ENCODE measurements around the gene LYSMD3. TPM values are rescaled to one million over a fixed set of nuclear protein-coding genes. Genes with fewer than 3 reads are reported as not detected.

Gene LYSMD3
- total RNA-seq, 6 donors from 2014 or later, result 4.2 to 37.5 (median 18.9) TPM

DNA sequence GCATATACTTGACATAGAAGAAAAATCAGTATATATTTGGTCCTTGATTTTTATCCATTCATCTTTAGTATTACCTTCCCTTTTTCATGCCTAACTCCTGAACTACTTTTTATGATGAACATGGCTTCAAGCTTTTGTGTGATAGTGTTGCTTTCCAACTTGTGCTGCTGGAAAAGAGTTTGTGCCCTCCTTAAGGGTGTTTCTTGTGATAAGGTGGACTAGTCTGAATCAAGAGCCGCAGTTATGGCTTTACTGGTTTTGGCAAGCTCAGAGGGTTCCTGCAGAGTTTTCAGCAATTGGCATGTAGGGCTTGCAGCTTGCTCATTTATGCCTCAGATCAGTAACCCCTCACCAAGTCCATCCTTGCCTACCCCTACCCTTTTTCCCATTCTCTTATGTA lies 34.2 kb downstream of the LYSMD3 start:
- no peaks in the 10 kb centered on the region for H3K27me3 ChIP-seq
- DNase-seq, result no peak
- TF ChIP-seq, protein P1, sequence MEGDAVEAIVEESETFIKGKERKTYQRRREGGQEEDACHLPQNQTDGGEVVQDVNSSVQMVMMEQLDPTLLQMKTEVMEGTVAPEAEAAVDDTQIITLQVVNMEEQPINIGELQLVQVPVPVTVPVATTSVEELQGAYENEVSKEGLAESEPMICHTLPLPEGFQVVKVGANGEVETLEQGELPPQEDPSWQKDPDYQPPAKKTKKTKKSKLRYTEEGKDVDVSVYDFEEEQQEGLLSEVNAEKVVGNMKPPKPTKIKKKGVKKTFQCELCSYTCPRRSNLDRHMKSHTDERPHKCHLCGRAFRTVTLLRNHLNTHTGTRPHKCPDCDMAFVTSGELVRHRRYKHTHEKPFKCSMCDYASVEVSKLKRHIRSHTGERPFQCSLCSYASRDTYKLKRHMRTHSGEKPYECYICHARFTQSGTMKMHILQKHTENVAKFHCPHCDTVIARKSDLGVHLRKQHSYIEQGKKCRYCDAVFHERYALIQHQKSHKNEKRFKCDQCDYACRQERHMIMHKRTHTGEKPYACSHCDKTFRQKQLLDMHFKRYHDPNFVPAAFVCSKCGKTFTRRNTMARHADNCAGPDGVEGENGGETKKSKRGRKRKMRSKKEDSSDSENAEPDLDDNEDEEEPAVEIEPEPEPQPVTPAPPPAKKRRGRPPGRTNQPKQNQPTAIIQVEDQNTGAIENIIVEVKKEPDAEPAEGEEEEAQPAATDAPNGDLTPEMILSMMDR (IDR thresholded peaks at IDR 0.05), result no peak
- TF ChIP-seq POLR2A (IDR thresholded peaks at IDR 0.05) (no peak), EP300 (IDR thresholded peaks at IDR 0.05) (no peak), POLR2AphosphoS5 (IDR thresholded peaks at IDR 0.05) (no peak)
- H3K27ac ChIP-seq, result no peak overlapping the region
- no peaks in the 10 kb centered on the region for H3K9me3 ChIP-seq
- no peaks in the 10 kb centered on the region for H3K36me3 ChIP-seq
- H3K4me1 ChIP-seq, result no peaks in the 10 kb centered on the region
- 88 to 95% methylated on average over 1 of the region's 1 CpG for WGBS, 2 donors
- no peak overlapping the region for H3K4me3 ChIP-seq
- no peak for ATAC-seq (ENCODE audit: low FRiP score in 2 of 2)

DNA sequence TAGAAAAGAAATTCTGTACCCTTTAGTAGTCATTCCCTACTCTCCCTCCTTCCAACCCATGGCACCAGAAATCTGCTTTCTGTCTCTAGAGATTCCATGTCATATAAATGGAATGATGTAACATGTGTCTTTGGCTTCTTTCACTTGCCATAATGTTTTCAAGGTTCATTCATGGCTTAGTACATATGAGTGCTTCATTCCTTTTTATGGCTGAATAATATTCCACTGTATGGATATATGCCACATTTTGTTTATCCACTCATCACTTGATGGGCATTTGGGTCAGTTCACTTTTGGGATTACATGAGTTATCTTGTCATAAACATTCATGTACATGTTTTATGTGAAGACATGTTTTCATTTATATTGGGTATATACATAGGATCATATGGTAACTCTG lies 35.3 kb downstream of the LYSMD3 start:
- TF ChIP-seq POLR2A (IDR thresholded peaks at IDR 0.05) (no peak), EP300 (IDR thresholded peaks at IDR 0.05) (no peak), POLR2AphosphoS5 (IDR thresholded peaks at IDR 0.05) (no peak)
- TF ChIP-seq, protein P1 (IDR thresholded peaks at IDR 0.05), result no peak
- no peaks in the 10 kb centered on the region for H3K27me3 ChIP-seq
- ATAC-seq (ENCODE audit: low FRiP score in 2 of 2) (no peak), DNase-seq (no peak)
- no peaks in the 10 kb centered on the region for H3K4me1 ChIP-seq
- H3K36me3 ChIP-seq, result no peaks in the 10 kb centered on the region
- H3K9me3 ChIP-seq, result no peaks in the 10 kb centered on the region
- H3K27ac ChIP-seq, result no peak overlapping the region
- no peak overlapping the region for H3K4me3 ChIP-seq

DNA sequence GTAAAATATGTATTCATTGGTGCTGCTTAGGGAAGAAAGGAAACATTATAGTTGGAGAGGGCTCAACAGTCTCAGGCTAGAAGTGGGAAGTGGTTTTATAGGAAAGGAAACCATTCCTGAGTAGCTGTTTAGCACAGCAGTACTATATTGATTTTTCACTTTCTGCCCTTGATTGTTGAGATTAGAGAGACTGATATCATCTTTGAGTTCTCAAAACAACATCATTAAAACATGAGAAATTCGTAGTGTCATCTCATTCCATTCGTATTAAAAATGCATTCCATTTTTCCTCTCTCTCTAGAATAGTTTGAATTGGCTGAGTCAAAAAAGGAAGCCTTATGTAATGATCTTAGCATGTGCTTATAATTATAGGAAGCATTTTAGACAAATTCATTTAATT lies 40.6 kb downstream of the LYSMD3 start:
- DNase-seq, result no peak
- no peaks in the 10 kb centered on the region for H3K4me1 ChIP-seq
- H3K36me3 ChIP-seq, result no peaks in the 10 kb centered on the region
- no peak overlapping the region for H3K27ac ChIP-seq
- WGBS, 2 donors, result 32 to 49% methylated on average over 2 of the region's 2 CpGs
- H3K9me3 ChIP-seq, result no peaks in the 10 kb centered on the region
- TF ChIP-seq POLR2AphosphoS5 (IDR thresholded peaks at IDR 0.05), result no peak
- TF ChIP-seq, protein P1 (IDR thresholded peaks at IDR 0.05), result no peak
- no peak for TF ChIP-seq EP300 (IDR thresholded peaks at IDR 0.05)
- TF ChIP-seq POLR2A (IDR thresholded peaks at IDR 0.05), result no peak
- H3K27me3 ChIP-seq, result no peaks in the 10 kb centered on the region
- no peak overlapping the region for H3K4me3 ChIP-seq
- ATAC-seq (ENCODE audit: low FRiP score in 2 of 2), result peak in 1 of 2 donors; percentile 70

DNA sequence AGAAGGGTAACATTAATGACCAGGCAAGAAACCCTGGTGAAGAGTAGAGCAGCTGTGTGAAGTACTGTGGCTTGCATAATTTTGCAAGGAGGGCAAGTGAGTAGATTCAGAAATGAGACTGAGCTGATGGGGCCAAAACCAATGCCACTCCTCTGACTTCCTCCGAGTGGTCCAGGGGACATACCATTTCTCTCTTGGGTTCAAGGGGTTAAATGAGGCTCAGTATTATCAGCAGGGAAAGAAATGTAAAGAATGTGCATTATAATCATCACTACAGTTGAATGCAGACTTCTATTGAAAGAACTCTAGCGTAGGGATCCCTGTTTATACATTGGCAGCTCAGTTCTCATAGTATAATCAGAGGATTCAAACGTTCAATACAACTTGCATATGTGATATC lies 44.8 kb downstream of the LYSMD3 start:
- Histone ChIP-seq H3K27me3 (no peaks in the 10 kb centered on the region), H3K36me3 (no peaks in the 10 kb centered on the region), H3K27ac (no peak overlapping the region), H3K4me1 (no peaks in the 10 kb centered on the region), H3K4me3 (no peak overlapping the region), H3K9me3 (no peaks in the 10 kb centered on the region)
- 55 to 62% methylated on average over 3 of the region's 3 CpGs for WGBS, 2 donors
- TF ChIP-seq EP300 (IDR thresholded peaks at IDR 0.05) (no peak), POLR2A (IDR thresholded peaks at IDR 0.05) (no peak), POLR2AphosphoS5 (IDR thresholded peaks at IDR 0.05) (no peak)
- TF ChIP-seq, protein P1 (IDR thresholded peaks at IDR 0.05), result no peak
- no peak for DNase-seq
- ATAC-seq (ENCODE audit: low FRiP score in 2 of 2), result no peak

DNA sequence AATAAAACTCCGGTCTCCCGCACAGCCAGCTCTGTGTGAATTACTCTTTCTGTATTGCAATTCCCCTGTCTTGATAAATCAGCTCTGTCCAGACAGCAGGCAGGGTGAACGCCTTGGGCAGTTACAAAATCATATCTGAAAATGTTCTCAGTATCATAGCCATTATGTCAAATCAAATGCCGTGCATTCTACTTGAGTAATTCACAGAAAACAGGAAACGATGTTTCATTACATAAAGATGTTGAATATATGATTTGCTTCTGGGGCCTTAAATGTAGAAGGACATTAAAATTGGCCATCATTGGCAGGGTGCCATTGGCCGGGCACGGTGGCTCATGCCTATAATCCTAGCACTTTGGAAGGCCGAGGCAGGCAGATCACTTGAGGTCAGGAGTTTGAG lies 46.2 kb downstream of the LYSMD3 start:
- no peaks in the 10 kb centered on the region for H3K4me1 ChIP-seq
- TF ChIP-seq POLR2AphosphoS5 (IDR thresholded peaks at IDR 0.05) (no peak), EP300 (IDR thresholded peaks at IDR 0.05) (no peak), POLR2A (IDR thresholded peaks at IDR 0.05) (no peak)
- TF ChIP-seq, protein P1 (IDR thresholded peaks at IDR 0.05), result no peak
- 94 to 98% methylated on average over 8 of the region's 8 CpGs for WGBS, 2 donors
- H3K36me3 ChIP-seq, result no peaks in the 10 kb centered on the region
- H3K4me3 ChIP-seq, result no peak overlapping the region
- H3K27ac ChIP-seq, result no peak overlapping the region
- DNase-seq (no peak), ATAC-seq (ENCODE audit: low FRiP score in 2 of 2) (no peak)
- H3K27me3 ChIP-seq, result no peaks in the 10 kb centered on the region
- no peaks in the 10 kb centered on the region for H3K9me3 ChIP-seq
